Adipocyte (in vitro differentiated cells): ENCODE data around the gene SSR3.

Source experiments
- DNase-seq: peaks from one replicate; pipeline ENCODE4 v3.0.0-alpha.2; 2015; ENCODE audit warnings: low read depth
- H3K27me3 ChIP-seq: replicated peaks from 2 replicates; pipeline ENCODE4 v1.7.0; 2013; ENCODE audit warnings: mild to moderate bottlenecking, low read length, moderate library complexity; ENCODE audit not compliant: control insufficient read depth, insufficient read depth
- H3K36me3 ChIP-seq: 2 replicates; pipeline ENCODE4 v1.7.0; 2013; ENCODE audit warnings: low read length, mild to moderate bottlenecking, moderate library complexity; ENCODE audit not compliant: control insufficient read depth, insufficient read depth, severe bottlenecking
- H3K4me1 ChIP-seq: 2 replicates; pipeline ENCODE4 v1.7.0; 2013; ENCODE audit warnings: mild to moderate bottlenecking, low read length, moderate library complexity; ENCODE audit not compliant: control insufficient read depth, insufficient read depth
- H3K4me3 ChIP-seq: 2 replicates; pipeline ENCODE4 v1.7.0; 2013; ENCODE audit warnings: mild to moderate bottlenecking, low read length, moderate library complexity
- H3K9ac ChIP-seq: 2 replicates; pipeline ENCODE4 v1.7.0; 2013; ENCODE audit warnings: mild to moderate bottlenecking, low read length, moderate library complexity
- H3K9me3 ChIP-seq: 2 replicates; pipeline ENCODE4 v1.7.0; 2013; ENCODE audit warnings: mild to moderate bottlenecking, low read length, moderate library complexity; ENCODE audit not compliant: control insufficient read depth

The SSR3 gene

DNA sequence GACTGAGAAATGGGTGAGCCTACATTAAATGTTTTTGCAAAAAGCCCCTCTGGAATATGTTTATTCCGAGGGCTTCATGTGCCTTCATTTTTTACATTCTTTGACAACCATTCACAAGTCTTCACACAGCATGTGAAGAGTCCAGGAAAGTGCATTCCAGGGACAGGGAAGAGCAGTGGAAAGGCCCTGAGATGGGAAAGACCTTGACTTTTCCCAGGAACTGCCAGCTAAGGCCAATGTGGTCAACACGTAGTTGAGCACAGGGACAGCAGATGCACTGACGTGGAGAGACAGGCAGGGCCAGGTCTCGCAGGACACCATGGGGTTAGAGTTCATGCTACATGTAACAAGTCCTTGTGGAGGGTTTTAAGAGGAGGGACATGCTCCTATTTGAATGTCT lies 21.7 kb downstream of the SSR3 start:
- Histone ChIP-seq H3K9ac (no peak overlapping the region), H3K36me3 (peaks cover 8% of the 10 kb centered on the region), H3K4me1 (peaks cover 51% of the 10 kb centered on the region), H3K9me3 (no peaks in the 10 kb centered on the region), H3K4me3 (no peak overlapping the region), H3K27me3 (no peaks in the 10 kb centered on the region)
- no peak for DNase-seq

DNA sequence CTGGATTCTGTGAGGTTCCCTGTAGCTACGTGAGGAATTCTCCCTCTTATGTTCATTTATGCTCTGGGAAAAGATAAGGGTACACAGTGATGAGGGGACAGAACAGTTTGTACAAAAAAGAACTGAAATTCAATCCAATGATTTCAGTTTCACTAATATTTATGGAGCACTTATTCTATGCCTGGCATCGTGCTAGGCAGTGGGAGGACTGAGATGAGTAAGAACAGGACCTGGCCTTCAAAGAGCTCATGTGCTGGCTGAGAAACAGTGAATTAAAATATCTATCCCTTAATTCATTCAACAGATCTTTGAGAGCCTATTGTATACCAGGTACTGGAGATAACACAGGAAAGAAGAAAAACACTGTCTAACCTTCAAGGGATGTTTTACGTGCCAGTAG lies 22.2 kb downstream of the SSR3 start:
- no peak overlapping the region for H3K9ac ChIP-seq
- no peak for DNase-seq
- H3K36me3 ChIP-seq, result peaks cover 3% of the 10 kb centered on the region
- H3K27me3 ChIP-seq, result no peaks in the 10 kb centered on the region
- H3K4me3 ChIP-seq, result no peak overlapping the region
- H3K4me1 ChIP-seq, result peaks cover 51% of the 10 kb centered on the region
- H3K9me3 ChIP-seq, result no peaks in the 10 kb centered on the region

DNA sequence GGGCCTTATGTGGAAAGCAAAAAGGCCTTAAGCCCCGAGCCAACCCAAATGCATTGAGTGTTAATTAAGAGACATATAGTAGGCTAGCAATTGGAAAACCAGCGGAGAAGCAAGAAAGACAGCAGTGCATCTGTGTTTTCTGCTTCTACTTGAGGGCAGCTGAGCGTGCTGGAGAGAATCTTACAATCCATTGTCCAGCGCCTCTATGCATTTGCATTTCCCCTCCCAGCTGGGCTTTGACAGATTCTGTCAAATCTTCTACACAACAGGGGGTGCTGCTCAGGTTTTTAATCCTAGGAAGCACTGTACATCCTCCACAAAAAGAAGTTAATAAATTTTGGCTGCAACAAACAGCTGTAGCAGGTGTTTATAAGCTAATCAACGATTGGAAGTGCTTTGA lies 23.9 kb downstream of the SSR3 start:
- Histone ChIP-seq H3K9me3 (no peaks in the 10 kb centered on the region), H3K36me3 (no peaks in the 10 kb centered on the region), H3K4me1 (peaks cover 34% of the 10 kb centered on the region), H3K4me3 (no peak overlapping the region), H3K9ac (no peak overlapping the region), H3K27me3 (no peaks in the 10 kb centered on the region)
- no peak for DNase-seq

DNA sequence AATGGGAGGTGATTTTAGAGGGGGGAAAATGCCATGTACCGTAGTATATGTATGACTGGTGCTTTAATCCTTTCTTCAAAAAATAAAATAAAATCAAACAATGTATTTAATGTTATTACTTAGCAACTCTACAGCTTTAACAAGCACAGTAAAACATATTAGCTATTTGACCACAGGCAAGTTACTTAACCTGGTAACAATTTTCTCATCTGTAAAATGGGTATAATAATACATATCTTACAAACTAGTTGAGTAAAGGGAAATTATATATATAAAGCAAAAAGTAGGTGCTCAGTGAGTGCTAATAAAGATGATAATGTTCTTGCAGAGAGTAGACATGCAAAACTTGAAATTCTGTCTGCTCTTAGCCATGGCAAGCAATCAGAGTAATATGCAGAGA lies 27.9 kb downstream of the SSR3 start:
- no peaks in the 10 kb centered on the region for H3K27me3 ChIP-seq
- no peak for DNase-seq
- H3K9me3 ChIP-seq, result no peaks in the 10 kb centered on the region
- H3K4me3 ChIP-seq, result no peak overlapping the region
- H3K4me1 ChIP-seq, result no peaks in the 10 kb centered on the region
- no peak overlapping the region for H3K9ac ChIP-seq
- H3K36me3 ChIP-seq, result peaks cover 4% of the 10 kb centered on the region

DNA sequence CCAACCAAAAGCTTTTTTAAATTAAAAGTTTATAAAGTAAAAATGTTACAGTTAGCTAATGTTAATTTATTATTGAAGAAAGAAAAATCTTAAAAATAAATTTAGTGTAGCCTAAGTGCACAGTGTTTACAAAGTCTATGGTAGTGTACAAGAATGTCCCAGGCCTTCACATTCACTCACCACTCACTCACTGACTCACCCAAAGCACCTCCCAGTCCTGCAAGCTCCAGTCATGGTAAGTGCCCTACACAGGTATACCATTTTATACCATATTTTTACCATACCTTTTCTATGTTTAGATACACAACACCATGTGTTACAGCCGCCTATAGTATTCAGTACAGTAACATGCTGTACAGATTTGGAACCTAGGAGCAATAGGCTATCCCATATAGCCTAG lies 29.1 kb downstream of the SSR3 start:
- Histone ChIP-seq H3K9me3 (no peaks in the 10 kb centered on the region), H3K27me3 (no peaks in the 10 kb centered on the region), H3K9ac (no peak overlapping the region), H3K4me1 (no peaks in the 10 kb centered on the region), H3K4me3 (no peak overlapping the region), H3K36me3 (peaks cover 4% of the 10 kb centered on the region)
- DNase-seq, result no peak

DNA sequence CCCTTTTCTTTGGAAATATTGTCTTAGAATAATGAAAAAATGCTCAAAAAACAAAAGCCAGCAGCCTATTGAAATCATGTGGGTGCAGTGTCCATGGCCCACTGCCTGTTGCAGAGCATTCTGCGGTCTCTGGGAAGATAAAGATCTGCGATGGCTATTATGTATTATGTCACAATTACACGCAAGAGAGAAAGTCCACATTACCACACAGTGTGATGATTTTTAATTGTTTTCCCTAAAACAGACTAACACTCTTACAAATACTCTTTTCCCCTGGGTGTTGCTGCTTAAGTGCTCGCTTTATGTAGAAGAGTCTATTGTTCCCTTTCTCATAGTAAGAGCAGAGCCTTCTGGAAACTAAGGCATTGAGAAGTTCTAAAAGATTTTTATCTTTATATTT lies 32.2 kb downstream of the SSR3 start:
- H3K4me1 ChIP-seq, result peaks cover 9% of the 10 kb centered on the region
- no peak for DNase-seq

DNA sequence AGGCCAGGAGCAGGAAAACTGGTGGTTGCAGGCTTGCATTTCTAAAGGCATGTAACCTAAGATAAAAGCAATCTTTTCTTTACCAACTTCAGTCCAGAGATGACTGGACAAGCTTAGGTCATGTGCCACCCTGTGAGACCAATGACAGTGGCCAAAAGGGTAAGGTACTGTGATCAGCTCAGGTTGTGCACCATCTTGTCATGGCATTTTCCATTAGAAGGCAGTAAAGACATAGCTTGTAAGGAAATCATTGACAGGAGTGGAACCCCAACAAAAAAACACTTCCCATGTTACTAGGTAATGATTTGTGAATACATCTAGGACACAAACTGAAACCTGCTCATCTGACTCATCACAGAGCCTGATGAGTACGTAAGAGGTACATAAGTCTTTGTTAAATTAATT lies 35.2 kb downstream of the SSR3 start:
- H3K4me3 ChIP-seq, result no peak overlapping the region
- H3K9ac ChIP-seq, result no peak overlapping the region
- peaks cover 26% of the 10 kb centered on the region for H3K4me1 ChIP-seq
- H3K27me3 ChIP-seq, result no peaks in the 10 kb centered on the region
- no peaks in the 10 kb centered on the region for H3K9me3 ChIP-seq
- no peak for DNase-seq
- peaks cover 2% of the 10 kb centered on the region for H3K36me3 ChIP-seq

More for the DNA sequence above, 32.2 kb downstream of the SSR3 start:
- peaks cover 4% of the 10 kb centered on the region for H3K36me3 ChIP-seq
- H3K4me3 ChIP-seq, result no peak overlapping the region
- no peak overlapping the region for H3K9ac ChIP-seq
- no peaks in the 10 kb centered on the region for H3K27me3 ChIP-seq
- no peaks in the 10 kb centered on the region for H3K9me3 ChIP-seq

DNA sequence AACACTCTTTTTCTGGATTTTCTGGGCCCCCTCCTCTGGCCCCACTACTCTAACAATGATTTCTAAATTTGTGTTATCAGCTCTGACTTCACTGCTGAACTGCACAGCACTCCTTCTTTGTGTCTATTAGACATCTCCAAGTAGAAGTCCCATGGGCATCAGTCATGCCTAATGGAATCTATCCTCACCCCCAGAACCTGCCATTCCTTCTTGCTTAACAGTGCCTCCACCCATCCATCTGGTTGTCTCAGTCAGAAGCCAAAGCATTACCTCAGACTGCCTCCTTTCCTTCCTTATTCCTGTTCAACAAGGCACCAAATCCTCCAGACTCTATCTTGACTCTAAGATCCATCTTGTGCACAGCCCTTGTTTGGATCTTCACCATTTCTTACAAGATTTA lies 36.2 kb downstream of the SSR3 start:
- no peaks in the 10 kb centered on the region for H3K36me3 ChIP-seq
- H3K4me1 ChIP-seq, result peaks cover 26% of the 10 kb centered on the region
- no peaks in the 10 kb centered on the region for H3K27me3 ChIP-seq
- no peak overlapping the region for H3K9ac ChIP-seq
- no peak overlapping the region for H3K4me3 ChIP-seq
- DNase-seq, result no peak
- H3K9me3 ChIP-seq, result no peaks in the 10 kb centered on the region

DNA sequence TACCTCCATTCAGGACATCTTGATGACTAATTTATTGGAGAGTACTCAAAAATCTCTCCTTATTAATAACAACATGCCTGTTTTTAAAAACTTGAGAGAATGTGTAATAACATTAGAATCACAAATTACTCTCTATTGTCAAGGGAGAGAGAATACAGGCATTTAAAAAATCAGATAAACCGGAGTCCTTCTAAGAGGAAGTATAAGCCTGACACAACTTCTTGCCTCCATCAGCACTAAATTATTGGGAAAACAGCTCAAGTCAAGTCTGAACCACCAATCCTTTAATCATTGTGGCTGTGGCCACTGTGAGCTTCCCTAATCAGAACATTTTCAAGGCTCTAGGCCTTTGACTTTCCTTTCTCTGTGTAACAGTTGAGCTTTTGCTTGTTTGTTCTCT lies 38.0 kb downstream of the SSR3 start:
- no peak overlapping the region for H3K4me3 ChIP-seq
- H3K36me3 ChIP-seq, result no peaks in the 10 kb centered on the region
- no peak for DNase-seq
- H3K9ac ChIP-seq, result no peak overlapping the region
- peaks cover 32% of the 10 kb centered on the region for H3K4me1 ChIP-seq
- no peaks in the 10 kb centered on the region for H3K27me3 ChIP-seq
- no peaks in the 10 kb centered on the region for H3K9me3 ChIP-seq

DNA sequence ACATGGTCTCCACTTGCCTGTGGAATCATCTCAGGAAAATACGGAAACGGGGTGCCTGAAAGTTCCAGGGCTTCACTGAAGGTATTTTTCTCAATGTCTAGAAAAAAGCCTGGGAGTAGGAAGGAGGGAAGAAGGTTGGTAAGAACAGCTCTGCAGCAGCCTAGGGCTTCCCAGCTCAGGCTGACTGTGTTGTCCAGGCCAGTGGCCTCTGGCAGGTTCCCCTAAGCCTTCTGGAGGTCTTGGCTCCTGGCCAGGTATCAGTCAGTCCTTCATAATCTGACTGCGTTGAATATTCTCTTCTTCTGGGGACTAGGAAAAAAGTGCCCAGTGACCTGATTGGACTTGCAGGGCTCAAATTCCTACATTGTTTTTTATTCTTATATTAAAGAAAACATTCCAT lies 38.6 kb downstream of the SSR3 start:
- H3K4me1 ChIP-seq, result peaks cover 32% of the 10 kb centered on the region
- H3K36me3 ChIP-seq, result no peaks in the 10 kb centered on the region
- no peak overlapping the region for H3K9ac ChIP-seq
- H3K4me3 ChIP-seq, result no peak overlapping the region
- H3K27me3 ChIP-seq, result no peaks in the 10 kb centered on the region
- DNase-seq, result no peak
- H3K9me3 ChIP-seq, result no peaks in the 10 kb centered on the region

DNA sequence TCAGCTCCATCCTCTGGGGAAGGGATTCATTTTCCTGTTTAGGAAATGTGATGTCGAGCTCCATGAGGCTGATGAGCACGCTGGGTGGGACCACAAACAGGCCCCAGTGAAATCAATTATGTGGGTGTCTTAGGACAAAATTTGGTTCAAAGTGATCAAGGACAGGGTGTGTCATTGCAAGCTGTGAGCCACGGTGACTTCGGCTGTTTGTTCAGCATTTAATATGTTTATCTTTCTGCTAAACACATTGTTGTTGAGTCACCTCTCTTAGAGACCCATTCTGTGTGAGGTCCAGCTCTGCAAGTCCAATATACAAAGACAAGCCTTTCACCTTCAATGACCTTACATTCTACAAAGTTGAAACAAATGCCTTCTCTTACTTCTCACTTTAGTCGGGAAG lies 41.3 kb downstream of the SSR3 start:
- no peaks in the 10 kb centered on the region for H3K9me3 ChIP-seq
- H3K4me1 ChIP-seq, result peaks cover 26% of the 10 kb centered on the region
- no peak overlapping the region for H3K4me3 ChIP-seq
- H3K9ac ChIP-seq, result no peak overlapping the region
- no peaks in the 10 kb centered on the region for H3K36me3 ChIP-seq
- no peaks in the 10 kb centered on the region for H3K27me3 ChIP-seq
- no peak for DNase-seq

DNA sequence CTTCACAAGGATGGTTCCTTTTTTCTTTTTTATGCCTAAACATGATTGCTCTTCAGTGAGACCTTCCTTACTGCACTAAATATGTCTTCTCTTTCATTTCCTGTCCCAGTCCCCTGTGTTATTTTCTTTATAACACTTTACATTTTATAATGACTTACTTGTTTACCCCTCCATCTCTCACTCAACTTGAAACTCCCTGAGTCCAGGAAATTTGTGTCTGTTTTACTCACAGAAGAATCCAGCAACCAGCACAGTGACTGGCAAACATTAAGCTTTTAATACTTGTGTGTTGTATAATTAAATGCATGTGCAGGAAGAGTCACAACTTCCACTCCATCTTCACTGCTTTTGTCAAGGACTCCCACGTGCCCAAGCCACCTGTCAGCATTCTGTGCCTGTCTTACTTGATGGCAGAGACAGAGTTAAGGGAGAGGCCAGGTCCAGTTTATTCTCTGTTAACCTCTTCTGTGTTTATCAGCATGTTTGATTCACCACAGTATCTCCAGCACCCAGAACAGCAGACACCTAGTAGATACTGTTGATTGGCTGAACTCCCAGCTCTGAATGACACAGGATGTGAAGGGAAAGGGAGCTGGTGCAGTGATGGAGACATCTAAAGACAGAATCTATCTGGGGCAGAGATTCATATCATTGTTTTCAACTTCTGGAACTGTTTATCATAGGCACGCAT lies 42.8 kb downstream of the SSR3 start:
- no peaks in the 10 kb centered on the region for H3K9me3 ChIP-seq
- peaks cover 17% of the 10 kb centered on the region for H3K4me1 ChIP-seq
- H3K36me3 ChIP-seq, result no peaks in the 10 kb centered on the region
- H3K4me3 ChIP-seq, result no peak overlapping the region
- no peak for DNase-seq
- H3K9ac ChIP-seq, result no peak overlapping the region
- no peaks in the 10 kb centered on the region for H3K27me3 ChIP-seq
